ENCODE results near the gene DYNLT1. TPM values are rescaled to one million over a fixed set of nuclear protein-coding genes. Genes with fewer than 3 reads are reported as not detected.
"Not testable (repeated sequence)": the region's sequence is repeated elsewhere in the genome, so short reads cannot be mapped to it uniquely, and the experiment has no call there.

The DYNLT1 gene
- total RNA-seq, 4 donors from 2014 or later: 90.7 to 147 (median 102) TPM

DNA sequence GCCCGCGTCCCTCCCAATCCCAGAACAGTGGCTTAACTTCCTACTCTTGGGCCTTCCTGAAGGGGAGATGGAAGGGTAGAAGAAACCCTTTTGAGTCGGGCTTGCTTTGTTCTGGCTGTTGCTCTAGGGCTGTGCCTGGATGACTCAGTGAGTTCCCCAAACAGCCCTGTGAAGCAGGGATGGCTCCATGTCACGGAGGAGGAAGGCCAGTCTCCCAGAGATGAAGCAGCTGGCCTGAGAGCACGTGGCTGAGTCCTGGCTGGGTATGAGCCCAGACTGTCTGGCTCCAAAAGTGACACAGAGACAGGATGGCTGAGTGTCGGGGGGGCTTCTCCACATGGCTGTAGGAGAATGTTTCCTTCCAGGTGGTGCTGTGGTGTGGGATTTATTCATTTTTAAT lies 10.0 kb upstream of the DYNLT1 start:
- H3K9me3 ChIP-seq: no peaks in the 10 kb centered on the region
- no peaks in the 10 kb centered on the region for H3K27me3 ChIP-seq
- no peak overlapping the region for H3K4me3 ChIP-seq
- peak overlapping the region; percentile 73 to 86 (median 80) for H3K27ac ChIP-seq (replicated peaks in 1 of 4)
- H3K36me3 ChIP-seq: no peaks in the 10 kb centered on the region
- peaks cover 21 to 30% (median 26%) of the 10 kb centered on the region in 4 donors for H3K4me1 ChIP-seq
- no peak for TF ChIP-seq CTCF (IDR thresholded peaks at IDR 0.05)
- peak; percentile 87 to 96 for TF ChIP-seq POLR2AphosphoS5 (IDR thresholded peaks at IDR 0.05)
- peak; percentile 96 for DNase-seq (ENCODE audit: extremely low spot score)
- 39% methylated on average over 6 of the region's 6 CpGs for WGBS
- intact Hi-C loops (cut with DNase I): no loop called here

DNA sequence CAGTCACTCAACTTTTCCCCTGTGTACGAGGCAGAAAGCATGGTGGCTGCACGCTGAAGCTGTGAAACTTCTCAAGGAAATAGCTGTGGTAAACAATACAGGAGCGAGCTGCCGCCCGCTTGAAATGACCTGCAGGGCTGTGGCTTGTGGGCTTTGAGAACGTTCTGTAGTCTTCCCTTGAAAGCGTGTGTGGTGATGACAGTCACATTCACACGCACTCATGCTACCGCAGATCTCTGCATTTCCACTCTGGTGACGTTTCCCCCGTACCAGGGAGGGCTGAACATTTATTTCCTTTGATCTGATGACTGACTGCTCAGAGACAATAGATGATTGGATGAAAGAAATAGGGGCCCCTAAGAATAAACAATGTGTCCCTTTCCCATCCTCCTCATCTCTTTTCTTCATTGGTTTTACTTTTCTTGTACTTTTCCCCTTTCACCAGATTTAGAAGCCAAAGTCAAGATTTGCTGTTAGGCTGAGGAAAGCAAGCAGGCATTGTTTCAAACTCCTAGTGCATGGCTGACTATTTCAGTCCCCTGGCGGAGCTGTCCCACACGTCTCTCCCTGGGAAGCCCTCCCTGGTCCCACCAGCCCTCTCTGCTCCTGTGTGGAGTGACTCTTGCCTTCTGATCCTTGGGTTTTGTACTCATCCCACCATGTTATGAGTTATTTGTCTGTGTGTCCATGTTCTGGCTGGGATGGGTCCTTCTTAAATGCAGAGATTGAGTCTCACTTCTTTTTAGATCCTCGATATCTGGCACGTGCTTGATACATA lies 9.2 kb upstream of the DYNLT1 start:
- intact Hi-C loops (cut with DNase I): no loop called here
- no peaks in the 10 kb centered on the region for H3K9me3 ChIP-seq
- peak overlapping the region; percentile 73 to 86 (median 80) for H3K27ac ChIP-seq (replicated peaks in 1 of 4)
- no peaks in the 10 kb centered on the region for H3K36me3 ChIP-seq
- no peaks in the 10 kb centered on the region for H3K27me3 ChIP-seq
- peaks cover 26 to 36% (median 30%) of the 10 kb centered on the region in 4 donors for H3K4me1 ChIP-seq
- H3K4me3 ChIP-seq: no peak overlapping the region
- TF ChIP-seq CTCF (IDR thresholded peaks at IDR 0.05) (no peak), POLR2A (IDR thresholded peaks at IDR 0.05; ENCODE audit: low read depth) (no peak), POLR2AphosphoS5 (IDR thresholded peaks at IDR 0.05) (peak; percentile 28 to 36), EP300 (IDR thresholded peaks at IDR 0.05) (peak; percentile 36)
- peak; percentile 92 for DNase-seq (ENCODE audit: extremely low spot score)
- 76% methylated on average over 15 of the region's 15 CpGs for WGBS

GRCh38 chr6:158651981-158652737 lies 7.6 kb upstream of the DYNLT1 start:
- H3K9me3 ChIP-seq; DNase-seq (ENCODE audit: extremely low spot score); intact Hi-C loops (cut with DNase I); H3K4me3 ChIP-seq; H3K27me3 ChIP-seq; H3K36me3 ChIP-seq: not testable (repeated sequence)
- 88% methylated on average over 17 of the region's 17 CpGs for WGBS
- Histone ChIP-seq H3K27ac (replicated peaks in 1 of 4) (peak overlapping the region in 1 of 4 donors; percentile 22), H3K4me1 (peaks cover 26 to 49% (median 37%) of the 10 kb centered on the region in 4 donors)

DNA sequence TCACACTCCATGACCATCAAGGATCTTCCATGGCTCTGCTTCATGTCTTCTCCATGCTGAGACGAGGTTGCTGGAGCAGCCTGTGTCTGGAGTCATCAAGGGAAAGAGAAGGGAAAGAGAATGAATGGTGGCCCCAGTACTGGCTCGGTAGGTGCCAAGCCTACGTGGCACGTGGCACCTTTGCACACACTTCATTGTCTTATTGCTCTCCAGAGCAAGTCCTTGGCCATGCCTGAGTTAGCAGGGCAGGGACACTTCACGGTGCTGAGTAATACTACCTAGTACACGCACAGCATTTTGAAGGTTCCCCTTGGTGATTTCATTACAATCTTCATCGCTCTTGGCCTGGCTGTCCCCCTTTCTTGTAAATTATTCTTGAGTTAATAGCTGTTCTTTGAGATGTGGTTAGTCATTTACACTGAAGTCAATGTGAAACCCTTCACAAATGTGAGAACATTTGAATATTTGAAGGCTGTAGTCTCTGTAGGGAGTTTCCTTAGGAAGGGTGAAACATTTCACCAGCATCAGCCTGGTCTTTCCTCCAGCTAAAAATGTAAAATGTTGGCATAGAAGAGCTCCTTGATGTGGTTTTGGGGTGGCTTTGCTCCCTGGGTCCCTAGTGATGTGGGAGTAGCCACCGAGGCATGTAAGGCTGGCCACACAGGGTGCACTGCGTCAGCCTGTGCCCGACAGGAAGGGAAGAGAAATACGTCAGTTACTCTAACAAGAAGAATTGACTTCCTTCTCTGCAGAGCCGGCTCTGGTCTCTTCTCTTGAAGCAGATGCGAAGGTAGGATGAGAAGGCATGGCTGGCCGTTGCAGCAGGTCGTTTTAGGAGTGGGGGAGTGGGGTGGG lies 5.0 kb upstream of the DYNLT1 start, which contains the start of gene SYTL3:
Gene SYTL3 (plus strand): TSS at position 766 of the 855 bp plus-strand sequence. CDS start 13,215 bp downstream, outside the sequence.
- intact Hi-C loops (cut with DNase I): no loop called here
- H3K9me3 ChIP-seq: no peaks in the 10 kb centered on the region
- WGBS: 60% methylated on average over 15 of the region's 15 CpGs
- TF ChIP-seq POLR2A (IDR thresholded peaks at IDR 0.05; ENCODE audit: low read depth) (no peak), POLR2AphosphoS5 (IDR thresholded peaks at IDR 0.05) (peak; percentile 47 to 74), CTCF (IDR thresholded peaks at IDR 0.05) (no peak), EP300 (IDR thresholded peaks at IDR 0.05) (no peak)
- H3K27ac ChIP-seq (replicated peaks in 1 of 4): peak within 1 kb of the TSS; percentile 32 to 99 (median 55)
- H3K36me3 ChIP-seq: no peaks in the 10 kb centered on the region
- peaks cover 21 to 48% (median 32%) of the 10 kb centered on the region in 4 donors for H3K4me1 ChIP-seq
- H3K4me3 ChIP-seq: no peak within 1 kb of the TSS
- DNase-seq (ENCODE audit: extremely low spot score): peak; percentile 91
- H3K27me3 ChIP-seq: no peaks in the 10 kb centered on the region
